Vagina (tissue), 2 donors: ENCODE results near the gene NAT10. TPM values are rescaled to one million over a fixed set of nuclear protein-coding genes. Genes with fewer than 3 reads are reported as not detected.
A peak's percentile ranks its signal among the peaks of the same experiment; 100 is the strongest.

Source experiments
- DNase-seq, 2 donors: peaks; one replicate each; pipeline ENCODE4 v3.0.0-alpha.2; 2017; ENCODE audit errors: extremely low spot score in 2 of 2
- H3K27ac ChIP-seq: fragments of 200-600 bp; sonication (generic); one replicate; pipeline ENCODE4 v1.5.1; 2019
- H3K27me3 ChIP-seq: fragments of 200-600 bp; sonication (generic); one replicate; pipeline ENCODE4 v1.5.1; 2019
- H3K36me3 ChIP-seq, 2 donors: fragments of 200-600 bp; sonication (generic); one replicate each; pipeline ENCODE4 v1.5.1; 2017 to 2019
- H3K4me1 ChIP-seq: fragments of 200-600 bp; sonication (generic); one replicate; pipeline ENCODE4 v1.5.1; 2019
- H3K4me3 ChIP-seq, 2 donors: fragments of 200-600 bp; sonication (generic); 1 replicate in 1 of 2; 2 replicates in 1 of 2; pipeline ENCODE4 v1.5.1; 2016 to 2019
- H3K9me3 ChIP-seq: fragments of 200-600 bp; sonication (generic); one replicate; pipeline ENCODE4 v1.5.1; 2019
- CTCF ChIP-seq, 3 experiments: fragments of 450-650 bp in 2 of 3; fragments of 200-600 bp in 1 of 3; sonication (generic) in 1 of 3; IDR thresholded peaks; one replicate each; pipeline ENCODE4 v1.5.1; 2017 to 2019; ENCODE audit warnings: antibody characterized with exemption in 3 of 3, mild to moderate bottlenecking in 2 of 3, moderate library complexity in 2 of 3
- POLR2A ChIP-seq, 2 donors: fragments of 450-650 bp; IDR thresholded peaks; one replicate each; pipeline ENCODE4 v1.6.1; 2017; ENCODE audit warnings: antibody characterized with exemption in 2 of 2, mild to moderate bottlenecking in 2 of 2, moderate library complexity in 2 of 2
- POLR2AphosphoS5 ChIP-seq, 2 donors: sonication (generic); formaldehyde crosslinking; IDR thresholded peaks; one replicate each; pipeline ENCODE4 v1.9.0; 2017; ENCODE audit warnings: antibody characterized with exemption in 2 of 2, mild to moderate bottlenecking in 2 of 2, low read depth in 1 of 2; ENCODE audit not compliant: insufficient read depth in 1 of 2
- intact Hi-C: fragments of 100-400 bp; cut with DNase I; formaldehyde crosslinking; loops from one replicate; pipeline ENCODE4 v1.15.1; 2023
- total RNA-seq: library from RNA; depleted of rRNA; stranded (reverse); fragments of >200 nt; gene quantifications from one replicate; pipeline ENCODE4 v1.2.3, GENCODE V29; 2016

The NAT10 gene
- total RNA-seq, 1 donor from 2014 or later = 24.8 TPM

GRCh38 chr11:34166806-34167740 is 61.6 kb downstream of the NAT10 start:
- no peaks in the 10 kb centered on the region for H3K36me3 ChIP-seq
- TF ChIP-seq POLR2AphosphoS5 (IDR thresholded peaks at IDR 0.05; ENCODE audit: insufficient read depth in 1 of 2, low read depth in 1 of 2) (no peak), POLR2A (IDR thresholded peaks at IDR 0.05) (no peak), CTCF (IDR thresholded peaks at IDR 0.05) (no peak)
- no peaks in the 10 kb centered on the region for H3K9me3 ChIP-seq
- no peak for DNase-seq
- no peak overlapping the region for H3K27ac ChIP-seq
- no peaks in the 10 kb centered on the region for H3K27me3 ChIP-seq
- peaks cover 22% of the 10 kb centered on the region for H3K4me1 ChIP-seq
- no peak overlapping the region for H3K4me3 ChIP-seq
- intact Hi-C loops = no loop called here

GRCh38 chr11:34167961-34168360 is 62.5 kb downstream of the NAT10 start:
- Histone ChIP-seq H3K4me1 (peaks cover 22% of the 10 kb centered on the region), H3K27me3 (no peaks in the 10 kb centered on the region), H3K27ac (peak overlapping the region; percentile 10), H3K36me3 (no peaks in the 10 kb centered on the region), H3K9me3 (no peaks in the 10 kb centered on the region), H3K4me3 (no peak overlapping the region)
- TF ChIP-seq POLR2A (IDR thresholded peaks at IDR 0.05) (no peak), POLR2AphosphoS5 (IDR thresholded peaks at IDR 0.05; ENCODE audit: insufficient read depth in 1 of 2, low read depth in 1 of 2) (no peak), CTCF (IDR thresholded peaks at IDR 0.05) (no peak)
- intact Hi-C loops = no loop called here
- no peak for DNase-seq

- peaks cover 25% of the 10 kb centered on the region for H3K4me1 ChIP-seq
- intact Hi-C loops = no loop called here
- no peak overlapping the region for H3K4me3 ChIP-seq
- H3K27me3 ChIP-seq = no peaks in the 10 kb centered on the region
- H3K27ac ChIP-seq = peak overlapping the region; percentile 50
- DNase-seq = no peak
- TF ChIP-seq POLR2AphosphoS5 (IDR thresholded peaks at IDR 0.05; ENCODE audit: insufficient read depth in 1 of 2, low read depth in 1 of 2) (peak in 1 of 2 donors; percentile 73), CTCF (IDR thresholded peaks at IDR 0.05) (no peak)
- no peaks in the 10 kb centered on the region for H3K9me3 ChIP-seq
- no peaks in the 10 kb centered on the region for H3K36me3 ChIP-seq
These were observed 63.4 kb downstream of the NAT10 start for GRCh38 chr11:34168642-34169420.

- peak overlapping the region; percentile 50 for H3K27ac ChIP-seq
- no peaks in the 10 kb centered on the region for H3K9me3 ChIP-seq
- TF ChIP-seq CTCF (IDR thresholded peaks at IDR 0.05) (no peak), POLR2AphosphoS5 (IDR thresholded peaks at IDR 0.05; ENCODE audit: insufficient read depth in 1 of 2, low read depth in 1 of 2) (no peak), POLR2A (IDR thresholded peaks at IDR 0.05) (no peak)
- intact Hi-C loops = loop anchor here (10.0 kb wide), 1 partner anchor 275 kb away; no protein-coding TSS in a partner anchor
- no peak for DNase-seq
- no peak overlapping the region for H3K4me3 ChIP-seq
- H3K27me3 ChIP-seq = no peaks in the 10 kb centered on the region
- H3K4me1 ChIP-seq = peaks cover 34% of the 10 kb centered on the region
- H3K36me3 ChIP-seq = no peaks in the 10 kb centered on the region
These were observed 64.3 kb downstream of the NAT10 start for GRCh38 chr11:34169686-34170085.
